HepG2 (cell line): Measurements from ENCODE around the gene ASXL1. TPM values are rescaled to one million over a fixed set of nuclear protein-coding genes. Genes with fewer than 3 reads are reported as not detected.

Experiments used
- ARID2 ChIP-seq: sonication (generic); formaldehyde crosslinking; IDR thresholded peaks from 2 replicates; pipeline ENCODE4 v1.8.1; 2022; ENCODE audit warnings: mild to moderate bottlenecking, missing genetic modification reagents, borderline replicate concordance
- DMAP1 ChIP-seq: IDR thresholded peaks from 2 replicates; pipeline ENCODE4 v1.6.1; 2016
- E2F5 ChIP-seq: sonication (generic); formaldehyde crosslinking; conservative IDR thresholded peaks from 2 replicates; pipeline ENCODE4 v1.4.0; 2020; ENCODE audit warnings: missing genetic modification reagents
- ELF4 ChIP-seq: sonication (generic); formaldehyde crosslinking; IDR thresholded peaks from 2 replicates; pipeline ENCODE4 v1.5.0; 2020; ENCODE audit warnings: missing genetic modification reagents, mild to moderate bottlenecking, moderate library complexity, borderline replicate concordance
- FOXK2 ChIP-seq: fragments of 450-650 bp; IDR thresholded peaks from 2 replicates; pipeline ENCODE4 v1.6.1; 2016
- HMGXB4 ChIP-seq, 2 experiments: sonication (generic) in 1 of 2; formaldehyde crosslinking in 1 of 2; IDR thresholded peaks; 2 replicates each; pipeline versions ENCODE4 v1.4.0 to v1.6.1; 2018 to 2020; ENCODE audit warnings: missing genetic modification reagents in 2 of 2, borderline replicate concordance in 1 of 2, low read depth in 1 of 2, mild to moderate bottlenecking in 1 of 2, missing biosample characterization in 1 of 2
- HNRNPH1 ChIP-seq: fragments of 200-400 bp; formaldehyde crosslinking; optimal IDR thresholded peaks from 2 replicates; pipeline ENCODE3; 2017; ENCODE audit warnings: mild to moderate bottlenecking, low read depth, low read length
- TBL1XR1 ChIP-seq: fragments of 150-350 bp; IDR thresholded peaks from 2 replicates; pipeline ENCODE4 v1.6.1; 2014; ENCODE audit warnings: borderline replicate concordance, low read length; ENCODE audit not compliant: partially characterized antibody
- TEAD2 ChIP-seq: sonication (generic); formaldehyde crosslinking; IDR thresholded peaks from 2 replicates; pipeline ENCODE4 v1.9.0; 2021; ENCODE audit warnings: missing genetic modification reagents
- ZNF234 ChIP-seq: sonication (generic); formaldehyde crosslinking; conservative IDR thresholded peaks from 2 replicates; pipeline ENCODE4 v1.5.1; 2020; ENCODE audit warnings: mild to moderate bottlenecking, missing genetic modification reagents
- ZNF253 ChIP-seq: sonication (generic); formaldehyde crosslinking; IDR thresholded peaks from 2 replicates; pipeline ENCODE4 v1.8.0; 2022; ENCODE audit warnings: mild to moderate bottlenecking, missing genetic modification reagents, borderline replicate concordance
- ZNF446 ChIP-seq: sonication (generic); formaldehyde crosslinking; IDR thresholded peaks from 2 replicates; pipeline ENCODE4 v1.5.0; 2020; ENCODE audit warnings: mild to moderate bottlenecking, missing genetic modification reagents
- ZNF468 ChIP-seq: sonication (generic); formaldehyde crosslinking; IDR thresholded peaks from 2 replicates; pipeline ENCODE4 v1.8.0; 2022; ENCODE audit warnings: mild to moderate bottlenecking, moderate library complexity, missing genetic modification reagents
- ZNF7 ChIP-seq: IDR thresholded peaks from 2 replicates; pipeline ENCODE4 v1.6.1; 2016; ENCODE audit warnings: missing biosample characterization, missing genetic modification reagents
- ZNF790 ChIP-seq: sonication (generic); formaldehyde crosslinking; IDR thresholded peaks from 2 replicates; pipeline ENCODE4 v1.8.0; 2022; ENCODE audit warnings: missing genetic modification reagents, mild to moderate bottlenecking, borderline replicate concordance
- polyA plus RNA-seq, 8 experiments: library from polyadenylated mRNA; depleted of rRNA in 3 of 8; stranded (reverse) in 7 of 8; unstranded in 1 of 8; fragments of >200 nt; fragmentation: Illumina TruSeq in 4 of 8; extraction: Trizol in 4 of 8; gene quantifications; 2 replicates each; pipeline versions ENCODE4 v1.2.1 to v1.2.3, GENCODE V29; 2011 to 2016; ENCODE audit warnings: low read depth in 4 of 8, missing spikeins in 1 of 8, mixed read lengths in 1 of 8; ENCODE audit not compliant: insufficient read depth in 1 of 8
- total RNA-seq, 5 experiments: library from RNA; depleted of rRNA; stranded (reverse); fragments of >200 nt; fragmentation: Illumina TruSeq; extraction: Trizol; gene quantifications; 2 replicates each; pipeline ENCODE4 v1.2.3, GENCODE V29; 2016; ENCODE audit warnings: low read depth in 1 of 5
- TF ChIP-seq, protein P1 (sequence below): sonication (generic); formaldehyde crosslinking; conservative IDR thresholded peaks from 2 replicates; pipeline ENCODE4 v1.5.0; 2020; ENCODE audit warnings: missing genetic modification reagents
- TF ChIP-seq, protein P2 (sequence below): sonication (generic); formaldehyde crosslinking; IDR thresholded peaks from 2 replicates; pipeline ENCODE4 v1.5.1; 2020; ENCODE audit warnings: missing genetic modification reagents, mild to moderate bottlenecking, borderline replicate concordance
- TF ChIP-seq, protein P3 (sequence below): sonication (generic); formaldehyde crosslinking; IDR thresholded peaks from 2 replicates; pipeline ENCODE4 v1.4.0; 2020; ENCODE audit warnings: missing genetic modification reagents

Gene ASXL1
- total and polyA plus RNA-seq, 2 of the 13 experiments (the other 11 are each of a cell fraction or from before 2014, with no cell fraction given), result 62.1 to 74.8 TPM

GRCh38 chr20:32357869-32358631, at the start of gene ASXL1 (continued):
- TF ChIP-seq ARID2 (CRISPR knock-in tag), result no peak; the same call in 1 of the 2 replicates
- no peak for TF ChIP-seq HNRNPH1
- peak; percentile 96 for TF ChIP-seq HMGXB4 (CRISPR knock-in tag; IDR thresholded peaks at IDR 0.05; ENCODE audit: borderline replicate concordance in 1 of 2, low read depth in 1 of 2)
- 0 out of 2 replicates have a peak, but pooled peaks have one; percentile 20 for TF ChIP-seq ZNF446 (CRISPR knock-in tag)
- no peak for TF ChIP-seq TEAD2 (CRISPR knock-in tag)
- TF ChIP-seq, protein P1, sequence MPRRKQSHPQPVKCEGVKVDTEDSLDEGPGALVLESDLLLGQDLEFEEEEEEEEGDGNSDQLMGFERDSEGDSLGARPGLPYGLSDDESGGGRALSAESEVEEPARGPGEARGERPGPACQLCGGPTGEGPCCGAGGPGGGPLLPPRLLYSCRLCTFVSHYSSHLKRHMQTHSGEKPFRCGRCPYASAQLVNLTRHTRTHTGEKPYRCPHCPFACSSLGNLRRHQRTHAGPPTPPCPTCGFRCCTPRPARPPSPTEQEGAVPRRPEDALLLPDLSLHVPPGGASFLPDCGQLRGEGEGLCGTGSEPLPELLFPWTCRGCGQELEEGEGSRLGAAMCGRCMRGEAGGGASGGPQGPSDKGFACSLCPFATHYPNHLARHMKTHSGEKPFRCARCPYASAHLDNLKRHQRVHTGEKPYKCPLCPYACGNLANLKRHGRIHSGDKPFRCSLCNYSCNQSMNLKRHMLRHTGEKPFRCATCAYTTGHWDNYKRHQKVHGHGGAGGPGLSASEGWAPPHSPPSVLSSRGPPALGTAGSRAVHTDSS (CRISPR knock-in tag), result peak; percentile 65
- no peak for TF ChIP-seq FOXK2
- TF ChIP-seq ZNF468 (CRISPR knock-in tag), result 0 out of 2 replicates have a peak, but pooled peaks have one; percentile 66
- TF ChIP-seq ZNF790 (CRISPR knock-in tag), result peak; percentile 74
- 0 out of 2 replicates have a peak, but pooled peaks have one; percentile 2 for TF ChIP-seq ZNF7 (CRISPR knock-in tag)
- TF ChIP-seq E2F5, result peak; percentile 62
- TF ChIP-seq TBL1XR1, result peak; percentile 94
- TF ChIP-seq, protein P2, sequence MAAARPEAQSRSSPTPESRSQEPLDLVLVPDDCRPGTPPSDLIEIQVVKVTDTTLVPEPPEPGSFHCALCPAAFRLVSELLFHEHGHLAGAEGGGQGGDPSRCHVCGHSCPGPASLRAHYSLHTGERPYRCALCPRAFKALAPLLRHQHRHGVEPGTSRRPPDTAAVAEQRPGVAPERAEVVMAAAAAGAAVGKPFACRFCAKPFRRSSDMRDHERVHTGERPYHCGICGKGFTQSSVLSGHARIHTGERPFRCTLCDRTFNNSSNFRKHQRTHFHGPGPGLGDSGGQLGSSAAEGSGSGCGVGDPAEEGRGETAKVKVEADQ (CRISPR knock-in tag), result peak; percentile 96
- peak; percentile 97 for TF ChIP-seq ELF4 (CRISPR knock-in tag)
- 0 out of 2 replicates have a peak, but pooled peaks have one; percentile 36 for TF ChIP-seq ZNF234 (CRISPR knock-in tag)
- TF ChIP-seq DMAP1 (CRISPR knock-in tag), result peak; percentile 96
- 0 out of 2 replicates have a peak, but pooled peaks have one; percentile 85 for TF ChIP-seq ZNF253 (CRISPR knock-in tag)
- TF ChIP-seq, protein P3, sequence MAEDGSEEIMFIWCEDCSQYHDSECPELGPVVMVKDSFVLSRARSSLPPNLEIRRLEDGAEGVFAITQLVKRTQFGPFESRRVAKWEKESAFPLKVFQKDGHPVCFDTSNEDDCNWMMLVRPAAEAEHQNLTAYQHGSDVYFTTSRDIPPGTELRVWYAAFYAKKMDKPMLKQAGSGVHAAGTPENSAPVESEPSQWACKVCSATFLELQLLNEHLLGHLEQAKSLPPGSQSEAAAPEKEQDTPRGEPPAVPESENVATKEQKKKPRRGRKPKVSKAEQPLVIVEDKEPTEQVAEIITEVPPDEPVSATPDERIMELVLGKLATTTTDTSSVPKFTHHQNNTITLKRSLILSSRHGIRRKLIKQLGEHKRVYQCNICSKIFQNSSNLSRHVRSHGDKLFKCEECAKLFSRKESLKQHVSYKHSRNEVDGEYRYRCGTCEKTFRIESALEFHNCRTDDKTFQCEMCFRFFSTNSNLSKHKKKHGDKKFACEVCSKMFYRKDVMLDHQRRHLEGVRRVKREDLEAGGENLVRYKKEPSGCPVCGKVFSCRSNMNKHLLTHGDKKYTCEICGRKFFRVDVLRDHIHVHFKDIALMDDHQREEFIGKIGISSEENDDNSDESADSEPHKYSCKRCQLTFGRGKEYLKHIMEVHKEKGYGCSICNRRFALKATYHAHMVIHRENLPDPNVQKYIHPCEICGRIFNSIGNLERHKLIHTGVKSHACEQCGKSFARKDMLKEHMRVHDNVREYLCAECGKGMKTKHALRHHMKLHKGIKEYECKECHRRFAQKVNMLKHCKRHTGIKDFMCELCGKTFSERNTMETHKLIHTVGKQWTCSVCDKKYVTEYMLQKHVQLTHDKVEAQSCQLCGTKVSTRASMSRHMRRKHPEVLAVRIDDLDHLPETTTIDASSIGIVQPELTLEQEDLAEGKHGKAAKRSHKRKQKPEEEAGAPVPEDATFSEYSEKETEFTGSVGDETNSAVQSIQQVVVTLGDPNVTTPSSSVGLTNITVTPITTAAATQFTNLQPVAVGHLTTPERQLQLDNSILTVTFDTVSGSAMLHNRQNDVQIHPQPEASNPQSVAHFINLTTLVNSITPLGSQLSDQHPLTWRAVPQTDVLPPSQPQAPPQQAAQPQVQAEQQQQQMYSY (CRISPR knock-in tag), result no peak; the same call in 1 of the 2 replicates
